Pancreas (tissue), 10 donors: Measurements from ENCODE around the gene RIMBP2. TPM values are rescaled to one million over a fixed set of nuclear protein-coding genes. Genes with fewer than 3 reads are reported as not detected.
"Not testable (repeated sequence)": the region's sequence is repeated elsewhere in the genome, so short reads cannot be mapped to it uniquely, and the experiment has no call there.

Experiments used
- ATAC-seq, 4 donors: fragments of 200-7000 bp; cut with Tn5 transposase; one replicate each; pipeline versions ENCODE4 v1.8.0 to v1.9.1; 2020; ENCODE audit warnings: mild to moderate bottlenecking in 4 of 4, moderate library complexity in 4 of 4
- DNase-seq, 6 donors: peaks; one replicate each; pipeline ENCODE4 v3.0.0-alpha.2; 2020
- FAIRE-seq: peaks from 2 replicates; lab custom pipeline; 2012; peaks lifted over from hg19 to GRCh38; lab: Jason Lieb, UNC
- H3K27ac ChIP-seq, 4 donors: fragments of 200-600 bp; sonication (generic); 1 replicate in 3 of 4; 2 replicates in 1 of 4; pipeline versions ENCODE4 v1.5.0 to v1.8.0; 2020
- H3K27me3 ChIP-seq, 4 donors: fragments of 200-600 bp; one replicate each; pipeline ENCODE4 v1.8.0; 2021
- H3K36me3 ChIP-seq, 3 donors: fragments of 200-600 bp; sonication (generic) in 1 of 3; one replicate each; pipeline versions ENCODE4 v1.5.0 to v1.8.0; 2020 to 2021
- H3K4me1 ChIP-seq, 3 donors: fragments of 200-600 bp; one replicate each; pipeline ENCODE4 v1.8.0; 2021
- H3K4me3 ChIP-seq, 4 donors: fragments of 200-600 bp; sonication (generic) in 2 of 4; one replicate each; pipeline versions ENCODE4 v1.5.0 to v1.8.0; 2020 to 2021
- H3K9me3 ChIP-seq, 4 donors: fragments of 200-600 bp; one replicate each; pipeline ENCODE4 v1.8.0; 2021
- WGBS, 2 donors: extraction: QIAGEN DNeasy Blood & Tissue Kit; methylation state at CpG; one replicate each; pipeline ENCODE4 v1.1.7; 2013; 5-methylcytosine and 5-hydroxymethylcytosine counted together
- intact Hi-C, 3 donors: fragments of 100-400 bp; cut with DNase I; formaldehyde crosslinking; loops; one replicate each; pipeline versions ENCODE4 v1.11.1 to v1.14.2; 2022
- polyA plus RNA-seq, 2 donors: library from polyadenylated mRNA; stranded (reverse); fragments of 200-250 nt; gene quantifications; one replicate each; pipeline ENCODE4 v1.2.3, GENCODE V29; 2013
- total RNA-seq, 6 donors: library from RNA; stranded (reverse); fragmentation: NEBNext Ultra II Directional in 4 of 6; extraction: Animal tissue kit (Norgen Biotek cat#: 25700) in 4 of 6; gene quantifications; one replicate each; pipeline versions ENCODE4 v1.2.1 to v1.2.4, GENCODE V29; 2021 to 2023
- TF ChIP-seq, protein P1 (sequence below), 4 donors: fragments of 200-600 bp; sonication (generic) in 3 of 4; IDR thresholded peaks; one replicate each; pipeline versions ENCODE4 v1.5.0 to v1.8.0; 2021; ENCODE audit warnings: antibody characterized with exemption in 4 of 4
- donor health status: healthy with polysubstance abuse.
- donor health status: DM: no; HTN: no; CAD: no; lungs with moderate emphysema.
- donor health status: DM: no; HTN: no; CAD: no.
- donor health status: control.
- donor health status: control.
- donor health status: Bipolar disorder and iron deficiency.
- donor health status: DM: yes; HTN: yes; CAD: no.
- donor health status: DM: no; HTN: no; CAD: no.
- donor health status: DM: no; HTN: no; CAD: no.
- donor health status: DM: yes; HTN: yes; CAD: no.

RIMBP2 gene
- total and polyA plus RNA-seq, 8 donors: 1.6 to 14.9 (median 3.9) TPM

- intact Hi-C loops: no loop called here
- 77 to 84% methylated on average over 8 of the region's 8 CpGs for WGBS, 2 donors
- FAIRE-seq: no peak
Measured at GRCh38 chr12:130698106-130698505, 18.0 kb downstream of the RIMBP2 start.

GRCh38 chr12:130696379-130697100, 19.6 kb downstream of the RIMBP2 start:
- no peaks in the 10 kb centered on the region for H3K4me1 ChIP-seq

More at GRCh38 chr12:130698106-130698505, 18.0 kb downstream of the RIMBP2 start:
- Histone ChIP-seq H3K4me1 (no peaks in the 10 kb centered on the region), H3K27ac (no peak overlapping the region), H3K36me3 (no peaks in the 10 kb centered on the region), H3K27me3 (no peaks in the 10 kb centered on the region), H3K4me3 (no peak overlapping the region), H3K9me3 (no peaks in the 10 kb centered on the region)
- ATAC-seq (no peak), DNase-seq (no peak)
- TF ChIP-seq, protein P1, sequence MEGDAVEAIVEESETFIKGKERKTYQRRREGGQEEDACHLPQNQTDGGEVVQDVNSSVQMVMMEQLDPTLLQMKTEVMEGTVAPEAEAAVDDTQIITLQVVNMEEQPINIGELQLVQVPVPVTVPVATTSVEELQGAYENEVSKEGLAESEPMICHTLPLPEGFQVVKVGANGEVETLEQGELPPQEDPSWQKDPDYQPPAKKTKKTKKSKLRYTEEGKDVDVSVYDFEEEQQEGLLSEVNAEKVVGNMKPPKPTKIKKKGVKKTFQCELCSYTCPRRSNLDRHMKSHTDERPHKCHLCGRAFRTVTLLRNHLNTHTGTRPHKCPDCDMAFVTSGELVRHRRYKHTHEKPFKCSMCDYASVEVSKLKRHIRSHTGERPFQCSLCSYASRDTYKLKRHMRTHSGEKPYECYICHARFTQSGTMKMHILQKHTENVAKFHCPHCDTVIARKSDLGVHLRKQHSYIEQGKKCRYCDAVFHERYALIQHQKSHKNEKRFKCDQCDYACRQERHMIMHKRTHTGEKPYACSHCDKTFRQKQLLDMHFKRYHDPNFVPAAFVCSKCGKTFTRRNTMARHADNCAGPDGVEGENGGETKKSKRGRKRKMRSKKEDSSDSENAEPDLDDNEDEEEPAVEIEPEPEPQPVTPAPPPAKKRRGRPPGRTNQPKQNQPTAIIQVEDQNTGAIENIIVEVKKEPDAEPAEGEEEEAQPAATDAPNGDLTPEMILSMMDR (IDR thresholded peaks at IDR 0.05): no peak

DNA sequence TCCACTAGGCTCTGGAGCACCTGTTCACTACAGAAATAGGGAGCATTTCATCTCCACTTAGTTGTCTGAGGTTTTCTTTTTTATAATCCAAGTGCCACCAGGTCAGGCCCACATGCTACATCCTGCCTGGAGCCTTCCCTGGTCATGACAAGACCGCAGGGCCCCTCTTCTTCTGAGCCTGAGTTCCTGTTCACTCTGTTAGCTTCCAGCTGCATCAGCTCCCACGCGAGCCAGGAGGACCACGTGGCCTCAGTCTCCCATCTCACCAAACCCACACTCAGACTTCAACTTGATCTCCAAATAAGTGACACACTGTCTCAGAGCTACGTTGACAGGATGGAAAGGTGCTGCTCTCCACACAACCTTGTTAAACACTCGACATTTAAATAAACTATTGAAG, 21.0 kb downstream of the RIMBP2 start:
- FAIRE-seq (no peak), ATAC-seq (no peak), DNase-seq (no peak)
- no peaks in the 10 kb centered on the region for H3K4me1 ChIP-seq
- H3K36me3 ChIP-seq: no peaks in the 10 kb centered on the region
- WGBS, 2 donors: 48 to 61% methylated on average over 6 of the region's 6 CpGs
- H3K9me3 ChIP-seq: no peaks in the 10 kb centered on the region
- TF ChIP-seq, protein P1 (IDR thresholded peaks at IDR 0.05): no peak
- no peak overlapping the region for H3K27ac ChIP-seq
- no peak overlapping the region for H3K4me3 ChIP-seq
- no peaks in the 10 kb centered on the region for H3K27me3 ChIP-seq
- intact Hi-C loops: no loop called here

More at GRCh38 chr12:130696379-130697100, 19.6 kb downstream of the RIMBP2 start:
- ATAC-seq: no peak
- Histone ChIP-seq H3K27me3 (no peaks in the 10 kb centered on the region), H3K9me3 (no peaks in the 10 kb centered on the region), H3K4me3 (no peak overlapping the region), H3K36me3 (no peaks in the 10 kb centered on the region), H3K27ac (no peak overlapping the region)
- TF ChIP-seq, protein P1 (IDR thresholded peaks at IDR 0.05): no peak
- no peak for DNase-seq
- 34% methylated on average over 7 of the region's 7 CpGs for WGBS, 2 donors
- no peak for FAIRE-seq
- intact Hi-C loops: no loop called here

GRCh38 chr12:130689408-130690405, 26.4 kb downstream of the RIMBP2 start:
- FAIRE-seq: no peak
- H3K27me3 ChIP-seq: peaks cover 0 to 9% (median 0%) of the 10 kb centered on the region in 4 donors
- no peak overlapping the region for H3K4me3 ChIP-seq
- H3K4me1 ChIP-seq: no peaks in the 10 kb centered on the region
- DNase-seq: peak in 1 of 6 donors; percentile 34
- H3K9me3 ChIP-seq: no peaks in the 10 kb centered on the region
- TF ChIP-seq, protein P1 (IDR thresholded peaks at IDR 0.05): no peak
- intact Hi-C loops: no loop called here
- H3K36me3 ChIP-seq: no peaks in the 10 kb centered on the region
- no peak overlapping the region for H3K27ac ChIP-seq
- 75 to 84% methylated on average over 24 of the region's 24 CpGs for WGBS, 2 donors
- no peak for ATAC-seq

- ATAC-seq, H3K36me3 ChIP-seq, H3K9me3 ChIP-seq, H3K27me3 ChIP-seq, H3K27ac ChIP-seq, intact Hi-C loops, H3K4me3 ChIP-seq, H3K4me1 ChIP-seq, FAIRE-seq: not testable (repeated sequence)
- WGBS, 2 donors: 78 to 84% methylated on average over 16 of the region's 16 CpGs
- DNase-seq: peak in 1 of 6 donors; percentile 15
Measured at GRCh38 chr12:130688999-130689398, 27.1 kb downstream of the RIMBP2 start.
